Measurements from ENCODE around the gene BCL6B.
A peak's percentile ranks its signal among the peaks of the same experiment; 100 is the strongest.

Gene BCL6B

GRCh38 chr17:7029659-7030058, 6.8 kb downstream of the BCL6B start:
- Histone ChIP-seq H3K27ac (ENCODE audit: low read length) (no peak overlapping the region), H3K9me3 (ENCODE audit: control insufficient read depth in 2 of 2, low read length in 2 of 2) (no peaks in the 10 kb centered on the region)

DNA sequence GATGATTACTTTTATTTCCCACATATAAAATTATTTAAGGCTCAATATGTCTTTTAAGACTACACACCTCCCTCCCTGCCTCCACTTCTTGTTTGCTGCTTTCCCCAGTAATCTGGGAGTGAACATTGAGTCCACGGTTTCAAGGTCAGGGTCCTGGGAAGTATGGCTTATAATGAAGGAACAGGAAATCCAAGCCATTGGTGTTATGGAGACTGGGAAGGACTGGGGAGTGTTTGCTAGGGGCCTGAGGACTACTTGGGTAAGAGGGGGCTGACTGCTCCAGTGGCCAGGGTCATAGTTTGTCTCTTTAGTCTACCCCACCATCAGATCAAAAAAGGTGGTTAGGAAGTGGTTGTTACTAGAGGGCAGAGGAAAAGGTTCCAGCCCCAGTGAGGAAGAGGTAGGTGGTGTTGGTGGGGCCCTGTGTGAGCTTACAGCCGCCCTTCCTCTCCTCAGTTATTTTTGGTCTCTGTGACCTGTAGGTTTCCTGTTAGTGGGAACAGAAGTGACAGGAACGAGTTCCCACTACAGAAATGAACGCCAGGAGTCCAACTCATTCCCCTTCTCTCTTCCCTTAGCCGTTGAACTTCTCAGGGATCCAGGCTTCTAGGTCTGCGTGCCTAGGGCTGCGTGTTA, 12.2 kb downstream of the BCL6B start:
- Histone ChIP-seq H3K27ac (ENCODE audit: low read length) (peak overlapping the region; percentile 62), H3K36me3 (ENCODE audit: control insufficient read depth in 2 of 2, insufficient read depth in 2 of 2, low read length in 2 of 2) (no peaks in the 10 kb centered on the region), H3K9ac (ENCODE audit: low read length in 2 of 2) (peak overlapping the region; percentile 54 to 58), H3K4me1 (ENCODE audit: control insufficient read depth, insufficient read depth, low read length) (peaks cover 16% of the 10 kb centered on the region), H3K4me3 (ENCODE audit: low read length in 2 of 2) (peak overlapping the region; percentile 70 to 72), H3K27me3 (ENCODE audit: control insufficient read depth in 1 of 2, insufficient read depth in 2 of 2, low read length in 2 of 2) (peaks cover 11 to 19% of the 10 kb centered on the region in 2 donors), H3K9me3 (ENCODE audit: control insufficient read depth in 2 of 2, low read length in 2 of 2) (no peaks in the 10 kb centered on the region)

More at GRCh38 chr17:7029659-7030058, 6.8 kb downstream of the BCL6B start:
- H3K4me1 ChIP-seq (ENCODE audit: control insufficient read depth, insufficient read depth, low read length): peaks cover 2% of the 10 kb centered on the region
- no peaks in the 10 kb centered on the region for H3K36me3 ChIP-seq (ENCODE audit: control insufficient read depth in 2 of 2, insufficient read depth in 2 of 2, low read length in 2 of 2)
- H3K4me3 ChIP-seq (ENCODE audit: low read length in 2 of 2): no peak overlapping the region
- no peak overlapping the region for H3K9ac ChIP-seq (ENCODE audit: low read length in 2 of 2)
- H3K27me3 ChIP-seq (ENCODE audit: control insufficient read depth in 1 of 2, insufficient read depth in 2 of 2, low read length in 2 of 2): peaks cover 2 to 3% of the 10 kb centered on the region in 2 donors

GRCh38 chr17:7035591-7036368, 12.9 kb downstream of the BCL6B start, which contains the start of gene SLC16A13:
Gene SLC16A13, plus strand, starts transcription at chr17:7036015. Its CDS starts 368 bp downstream, at chr17:7036383.
- peak within 1 kb of the TSS; percentile 62 for H3K27ac ChIP-seq (ENCODE audit: low read length)
- peaks cover 16% of the 10 kb centered on the region for H3K4me1 ChIP-seq (ENCODE audit: control insufficient read depth, insufficient read depth, low read length)

GRCh38 chr17:7038025-7038862, 15.4 kb downstream of the BCL6B start:
- H3K27me3 ChIP-seq (ENCODE audit: control insufficient read depth in 1 of 2, insufficient read depth in 2 of 2, low read length in 2 of 2): peaks cover 26 to 32% of the 10 kb centered on the region in 2 donors
- no peak overlapping the region for H3K9ac ChIP-seq (ENCODE audit: low read length in 2 of 2)
- H3K4me3 ChIP-seq (ENCODE audit: low read length in 2 of 2): no peak overlapping the region
- H3K4me1 ChIP-seq (ENCODE audit: control insufficient read depth, insufficient read depth, low read length): peaks cover 20% of the 10 kb centered on the region
- H3K36me3 ChIP-seq (ENCODE audit: control insufficient read depth in 2 of 2, insufficient read depth in 2 of 2, low read length in 2 of 2): no peaks in the 10 kb centered on the region
- no peak overlapping the region for H3K27ac ChIP-seq (ENCODE audit: low read length)
- H3K9me3 ChIP-seq (ENCODE audit: control insufficient read depth in 2 of 2, low read length in 2 of 2): no peaks in the 10 kb centered on the region

More at GRCh38 chr17:7035591-7036368, 12.9 kb downstream of the BCL6B start, which contains the start of gene SLC16A13:
- no peaks in the 10 kb centered on the region for H3K9me3 ChIP-seq (ENCODE audit: control insufficient read depth in 2 of 2, low read length in 2 of 2)
- no peaks in the 10 kb centered on the region for H3K36me3 ChIP-seq (ENCODE audit: control insufficient read depth in 2 of 2, insufficient read depth in 2 of 2, low read length in 2 of 2)
- H3K4me3 ChIP-seq (ENCODE audit: low read length in 2 of 2): peak within 1 kb of the TSS; percentile 70 to 72
- peak within 1 kb of the TSS; percentile 54 to 58 for H3K9ac ChIP-seq (ENCODE audit: low read length in 2 of 2)
- H3K27me3 ChIP-seq (ENCODE audit: control insufficient read depth in 1 of 2, insufficient read depth in 2 of 2, low read length in 2 of 2): peaks cover 11 to 19% of the 10 kb centered on the region in 2 donors

- H3K27me3 ChIP-seq (ENCODE audit: control insufficient read depth in 1 of 2, insufficient read depth in 2 of 2, low read length in 2 of 2): peaks cover 35 to 41% of the 10 kb centered on the region in 2 donors
- H3K9me3 ChIP-seq (ENCODE audit: control insufficient read depth in 2 of 2, low read length in 2 of 2): no peaks in the 10 kb centered on the region
- no peak overlapping the region for H3K27ac ChIP-seq (ENCODE audit: low read length)
These were observed 17.0 kb downstream of the BCL6B start for GRCh38 chr17:7039832-7040231.

DNA sequence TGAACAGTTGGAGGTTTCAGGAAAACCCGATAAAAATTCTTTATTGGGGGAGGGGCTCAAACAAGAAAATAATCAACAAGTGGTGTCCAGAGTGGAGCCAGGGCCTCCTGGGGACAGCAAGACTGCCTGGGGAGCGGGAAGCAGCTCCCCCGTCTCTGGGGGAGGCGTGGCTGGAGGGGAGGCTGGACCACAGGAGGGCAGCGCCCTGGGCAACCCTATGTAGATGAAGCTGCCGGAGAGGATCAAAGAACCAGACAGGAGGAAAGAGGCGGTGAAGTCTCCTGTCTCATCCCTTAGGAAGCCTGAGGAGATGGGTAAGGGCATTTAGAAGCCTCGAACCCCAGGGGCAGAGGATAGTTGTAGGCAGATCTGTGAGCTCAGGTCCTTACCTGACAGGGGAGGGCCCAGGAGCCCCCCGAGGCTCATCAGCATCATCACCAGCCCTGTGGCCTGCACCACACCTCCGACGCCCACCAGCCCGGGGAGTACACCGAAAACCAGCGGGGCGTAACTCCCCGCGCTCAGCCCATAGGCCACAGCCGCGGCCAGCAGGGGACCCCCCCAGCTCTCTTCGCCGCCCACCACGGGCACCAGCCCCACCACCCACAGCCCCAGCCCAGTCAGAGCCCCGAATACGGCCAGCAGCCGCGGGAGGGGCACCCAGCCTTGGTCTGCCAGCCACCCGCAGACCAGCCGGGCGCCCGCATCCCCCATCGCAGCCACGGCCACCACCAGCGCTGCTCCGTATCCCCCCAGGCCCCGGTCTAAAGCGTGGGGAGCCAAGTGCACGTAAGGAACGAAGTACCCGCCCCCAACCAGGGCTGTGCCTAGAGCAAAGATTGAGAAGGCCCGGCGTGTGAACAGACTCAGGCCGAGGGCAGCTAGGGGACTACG, 19.0 kb downstream of the BCL6B start:
- no peak overlapping the region for H3K9ac ChIP-seq (ENCODE audit: low read length in 2 of 2)
- H3K4me3 ChIP-seq (ENCODE audit: low read length in 2 of 2): no peak overlapping the region
- H3K27ac ChIP-seq (ENCODE audit: low read length): no peak overlapping the region

More at GRCh38 chr17:7039832-7040231, 17.0 kb downstream of the BCL6B start:
- Histone ChIP-seq H3K36me3 (ENCODE audit: control insufficient read depth in 2 of 2, insufficient read depth in 2 of 2, low read length in 2 of 2) (no peaks in the 10 kb centered on the region), H3K4me1 (ENCODE audit: control insufficient read depth, insufficient read depth, low read length) (peaks cover 27% of the 10 kb centered on the region), H3K4me3 (ENCODE audit: low read length in 2 of 2) (no peak overlapping the region), H3K9ac (ENCODE audit: low read length in 2 of 2) (no peak overlapping the region)

DNA sequence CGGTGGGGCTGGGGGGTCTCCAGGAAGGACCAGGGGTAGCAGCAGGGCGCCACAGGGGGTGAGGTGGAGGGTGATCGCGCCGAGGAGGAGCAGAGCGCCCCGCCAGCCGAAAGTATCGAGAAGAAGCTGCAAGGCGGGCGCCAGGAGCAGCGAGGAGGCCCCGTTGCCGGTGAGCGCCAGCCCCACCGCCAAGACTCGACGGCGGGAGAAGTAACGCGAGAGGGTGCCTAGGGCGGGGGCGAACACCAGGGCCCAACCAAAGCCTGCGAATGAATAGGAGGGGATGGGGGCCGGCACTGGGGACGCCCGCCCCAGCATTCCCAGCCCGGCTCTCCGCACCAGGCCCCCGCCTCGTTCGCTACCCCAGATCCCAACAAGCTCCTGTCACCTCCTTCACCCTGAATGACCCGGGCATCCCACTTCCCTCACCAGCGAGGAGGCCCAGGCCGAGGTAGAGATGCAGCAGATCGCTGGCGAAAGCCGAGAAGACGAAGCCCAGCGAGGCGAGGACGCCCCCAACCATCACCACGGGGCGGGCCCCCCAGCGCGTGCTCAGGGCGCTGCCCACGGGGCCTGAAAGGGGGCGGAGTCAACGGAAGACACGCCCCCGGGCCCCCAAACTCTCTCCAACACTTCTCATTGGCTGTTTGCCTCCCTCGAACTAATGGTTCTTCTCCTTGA, 19.8 kb downstream of the BCL6B start:
- H3K36me3 ChIP-seq (ENCODE audit: control insufficient read depth in 2 of 2, insufficient read depth in 2 of 2, low read length in 2 of 2): no peaks in the 10 kb centered on the region
- H3K27ac ChIP-seq (ENCODE audit: low read length): no peak overlapping the region
- H3K4me1 ChIP-seq (ENCODE audit: control insufficient read depth, insufficient read depth, low read length): peaks cover 22% of the 10 kb centered on the region
- peak overlapping the region in 1 of 2 donors; percentile 28 for H3K9ac ChIP-seq (ENCODE audit: low read length in 2 of 2)
- H3K9me3 ChIP-seq (ENCODE audit: control insufficient read depth in 2 of 2, low read length in 2 of 2): no peaks in the 10 kb centered on the region
- H3K27me3 ChIP-seq (ENCODE audit: control insufficient read depth in 1 of 2, insufficient read depth in 2 of 2, low read length in 2 of 2): peaks cover 27% of the 10 kb centered on the region in 2 donors
- peak overlapping the region; percentile 44 to 69 for H3K4me3 ChIP-seq (ENCODE audit: low read length in 2 of 2)

More for the DNA sequence above, 19.0 kb downstream of the BCL6B start:
- peaks cover 27% of the 10 kb centered on the region in 2 donors for H3K27me3 ChIP-seq (ENCODE audit: control insufficient read depth in 1 of 2, insufficient read depth in 2 of 2, low read length in 2 of 2)
- H3K36me3 ChIP-seq (ENCODE audit: control insufficient read depth in 2 of 2, insufficient read depth in 2 of 2, low read length in 2 of 2): no peaks in the 10 kb centered on the region
- peaks cover 22% of the 10 kb centered on the region for H3K4me1 ChIP-seq (ENCODE audit: control insufficient read depth, insufficient read depth, low read length)
- no peaks in the 10 kb centered on the region for H3K9me3 ChIP-seq (ENCODE audit: control insufficient read depth in 2 of 2, low read length in 2 of 2)

DNA sequence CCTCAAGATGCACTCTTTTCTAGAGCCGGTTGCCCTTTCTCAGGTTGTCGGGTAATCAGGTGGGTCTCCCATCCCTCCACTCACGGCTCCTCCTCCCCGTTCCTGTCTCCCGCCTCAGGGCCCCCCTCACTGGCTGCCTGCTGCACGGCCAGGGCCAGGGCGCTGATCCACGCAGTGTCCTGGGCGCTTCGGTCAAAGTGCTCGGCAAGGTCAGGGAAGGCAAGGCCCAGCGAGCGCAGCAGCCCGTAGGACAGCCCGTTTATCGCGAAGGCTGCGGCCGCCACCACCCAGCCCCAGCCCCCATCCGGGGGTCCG, 20.3 kb downstream of the BCL6B start:
- no peak overlapping the region for H3K27ac ChIP-seq (ENCODE audit: low read length)

GRCh38 chr17:7043497-7044198, 20.8 kb downstream of the BCL6B start, which contains the start of gene SLC16A11:
Gene SLC16A11, minus strand, starts transcription at chr17:7044092. Its CDS starts 579 bp downstream, at chr17:7043513.
- no peak within 1 kb of the TSS for H3K27ac ChIP-seq (ENCODE audit: low read length)

More for the DNA sequence above, 20.3 kb downstream of the BCL6B start:
- peaks cover 27% of the 10 kb centered on the region in 2 donors for H3K27me3 ChIP-seq (ENCODE audit: control insufficient read depth in 1 of 2, insufficient read depth in 2 of 2, low read length in 2 of 2)
- H3K4me3 ChIP-seq (ENCODE audit: low read length in 2 of 2): peak overlapping the region; percentile 44 to 69
- H3K4me1 ChIP-seq (ENCODE audit: control insufficient read depth, insufficient read depth, low read length): peaks cover 22% of the 10 kb centered on the region
- H3K36me3 ChIP-seq (ENCODE audit: control insufficient read depth in 2 of 2, insufficient read depth in 2 of 2, low read length in 2 of 2): no peaks in the 10 kb centered on the region
- H3K9ac ChIP-seq (ENCODE audit: low read length in 2 of 2): peak overlapping the region in 1 of 2 donors; percentile 28
- no peaks in the 10 kb centered on the region for H3K9me3 ChIP-seq (ENCODE audit: control insufficient read depth in 2 of 2, low read length in 2 of 2)

More at GRCh38 chr17:7043497-7044198, 20.8 kb downstream of the BCL6B start, which contains the start of gene SLC16A11:
- H3K27me3 ChIP-seq (ENCODE audit: control insufficient read depth in 1 of 2, insufficient read depth in 2 of 2, low read length in 2 of 2): peaks cover 27% of the 10 kb centered on the region in 2 donors
- H3K4me1 ChIP-seq (ENCODE audit: control insufficient read depth, insufficient read depth, low read length): peaks cover 22% of the 10 kb centered on the region
- H3K9ac ChIP-seq (ENCODE audit: low read length in 2 of 2): peak within 1 kb of the TSS; percentile 21 to 38
- no peaks in the 10 kb centered on the region for H3K36me3 ChIP-seq (ENCODE audit: control insufficient read depth in 2 of 2, insufficient read depth in 2 of 2, low read length in 2 of 2)
- no peaks in the 10 kb centered on the region for H3K9me3 ChIP-seq (ENCODE audit: control insufficient read depth in 2 of 2, low read length in 2 of 2)
- H3K4me3 ChIP-seq (ENCODE audit: low read length in 2 of 2): peak within 1 kb of the TSS; percentile 44 to 69

Data from stomach smooth muscle (tissue), 2 donors.